Bronchial epithelial cell (primary cell): Measurements from ENCODE around the gene AGBL4. TPM values are rescaled to one million over a fixed set of nuclear protein-coding genes. Genes with fewer than 3 reads are reported as not detected.

Source experiments
- DNase-seq: peaks from one replicate; pipeline ENCODE4 v3.0.0-alpha.2; 2010; ENCODE audit warnings: low read depth
- FAIRE-seq: peaks from 2 replicates; lab custom pipeline; 2011; peaks lifted over from hg19 to GRCh38; lab: Jason Lieb, UNC
- H3K27me3 ChIP-seq: 2 replicates; pipeline ENCODE4 v1.5.1; 2011; ENCODE audit warnings: low read length; ENCODE audit not compliant: control insufficient read depth, insufficient read depth
- H3K36me3 ChIP-seq: 2 replicates; pipeline ENCODE4 v1.5.1; 2011; ENCODE audit warnings: low read length; ENCODE audit not compliant: control insufficient read depth, insufficient read depth
- H3K4me3 ChIP-seq: 2 replicates; pipeline ENCODE4 v1.5.1; 2011; ENCODE audit warnings: mild to moderate bottlenecking, low read depth, low read length, control low read depth
- CTCF ChIP-seq: IDR thresholded peaks from 2 replicates; pipeline ENCODE4 v1.5.1; 2011; ENCODE audit warnings: mild to moderate bottlenecking, moderate library complexity, low read length, control low read depth, inconsistent platforms; ENCODE audit not compliant: insufficient read depth, severe bottlenecking
- total RNA-seq: library from RNA; depleted of rRNA; stranded (reverse); fragments of >200 nt; gene quantifications from 2 replicates; pipeline ENCODE4 v1.2.1, GENCODE V29; 2014

AGBL4 gene
- total RNA-seq, 1 donor from 2014 or later, result not detected

- H3K27me3 ChIP-seq, result no peaks in the 10 kb centered on the region
- no peak for DNase-seq
- no peak for TF ChIP-seq CTCF
- no peaks in the 10 kb centered on the region for H3K36me3 ChIP-seq
- no peak overlapping the region for H3K4me3 ChIP-seq
- no peak for FAIRE-seq
These were observed 1462.3 kb downstream of the AGBL4 start for GRCh38 chr1:48561444-48561843.

- no peak for TF ChIP-seq CTCF
- DNase-seq (no peak), FAIRE-seq (no peak)
- H3K4me3 ChIP-seq, result no peak overlapping the region
- H3K36me3 ChIP-seq, result no peaks in the 10 kb centered on the region
- no peaks in the 10 kb centered on the region for H3K27me3 ChIP-seq
These were observed 1463.2 kb downstream of the AGBL4 start for GRCh38 chr1:48560577-48560976.

- no peak for FAIRE-seq
- Histone ChIP-seq H3K36me3 (no peaks in the 10 kb centered on the region), H3K4me3 (no peak overlapping the region), H3K27me3 (no peaks in the 10 kb centered on the region)
- no peak for TF ChIP-seq CTCF
- DNase-seq, result peak; percentile 52
These were observed 1463.6 kb downstream of the AGBL4 start for GRCh38 chr1:48560116-48560515.

- Histone ChIP-seq H3K27me3 (no peaks in the 10 kb centered on the region), H3K4me3 (no peak overlapping the region), H3K36me3 (no peaks in the 10 kb centered on the region)
- TF ChIP-seq CTCF, result no peak
- FAIRE-seq (no peak), DNase-seq (peak; percentile 59)
These were observed 1465.4 kb downstream of the AGBL4 start for GRCh38 chr1:48558366-48558765.

- no peak for FAIRE-seq
- Histone ChIP-seq H3K36me3 (no peaks in the 10 kb centered on the region), H3K27me3 (no peaks in the 10 kb centered on the region), H3K4me3 (no peak overlapping the region)
- peak; percentile 54 for DNase-seq
- TF ChIP-seq CTCF, result no peak
These were observed 1467.4 kb downstream of the AGBL4 start for GRCh38 chr1:48556186-48556850.

- no peak for TF ChIP-seq CTCF
- Histone ChIP-seq H3K27me3 (no peaks in the 10 kb centered on the region), H3K4me3 (no peak overlapping the region), H3K36me3 (no peaks in the 10 kb centered on the region)
- FAIRE-seq, result no peak
- peak; percentile 92 for DNase-seq
These were observed 1468.5 kb downstream of the AGBL4 start for GRCh38 chr1:48555271-48555670.
